Calu3 (cell line): Measurements from ENCODE around the gene ALPP. TPM values are rescaled to one million over a fixed set of nuclear protein-coding genes. Genes with fewer than 3 reads are reported as not detected.
"Not testable (repeated sequence)": the region's sequence is repeated elsewhere in the genome, so short reads cannot be mapped to it uniquely, and the experiment has no call there.

Source experiments
- BruUV-seq: library from RNA; stranded (reverse); fragments of 400-500 nt; replicated peaks from 2 replicates; lab custom pipeline; 2021; lab: Mats Ljungman, UMichigan
- CTCF ChIA-PET: fragments of 300-600 bp; sonication (Branson Sonifier 250); formaldehyde crosslinking; loops from one replicate; lab custom pipeline; 2022; ENCODE audit warnings: antibody characterized with exemption; lab: Charles Lee
- DNase-seq: peaks from one replicate; pipeline ENCODE4 v3.0.0; 2022
- H3K27ac Mint-ChIP-seq: one replicate; pipeline ENCODE4 v1.8.0; 2022; ENCODE audit warnings: mixed read lengths; ENCODE audit not compliant: unreplicated experiment
- H3K27me3 Mint-ChIP-seq: one replicate; pipeline ENCODE4 v1.8.0; 2022; ENCODE audit warnings: mixed read lengths; ENCODE audit not compliant: unreplicated experiment
- H3K36me3 Mint-ChIP-seq: one replicate; pipeline ENCODE4 v1.8.0; 2022; ENCODE audit warnings: mild to moderate bottlenecking, moderate library complexity, mixed read lengths; ENCODE audit not compliant: insufficient read depth, unreplicated experiment
- H3K4me1 Mint-ChIP-seq: one replicate; pipeline ENCODE4 v1.8.0; 2022; ENCODE audit warnings: mild to moderate bottlenecking, low read depth, mixed read lengths; ENCODE audit not compliant: unreplicated experiment
- H3K4me3 Mint-ChIP-seq: one replicate; pipeline ENCODE4 v1.8.0; 2022; ENCODE audit warnings: mild to moderate bottlenecking, low read depth, moderate library complexity, mixed read lengths; ENCODE audit not compliant: unreplicated experiment
- H3K9me3 Mint-ChIP-seq: one replicate; pipeline ENCODE4 v1.8.0; 2022; ENCODE audit warnings: low read depth, mixed read lengths; ENCODE audit not compliant: unreplicated experiment
- intact Hi-C: fragments of 100-400 bp; cut with micrococcal nuclease; formaldehyde crosslinking; loops from one replicate; pipeline ENCODE4 v1.10.0; 2022; ENCODE audit not compliant: unreplicated experiment
- total RNA-seq: library from RNA; stranded (reverse); gene quantifications from 2 replicates; pipeline ENCODE4 v1.2.3, GENCODE V29; 2022
- TF ChIP-seq, protein P1 (sequence below): fragments of 200-600 bp; IDR thresholded peaks from one replicate; pipeline ENCODE4 v1.8.0; 2022; ENCODE audit warnings: antibody characterized with exemption; ENCODE audit not compliant: unreplicated experiment

The ALPP gene
- total RNA-seq, 1 experiment from 2014 or later = not detected

GRCh38 chr2:232353660-232354059 lies 24.9 kb upstream of the ALPP start:
- Mint-ChIP-seq H3K27me3 (peaks cover 11% of the 10 kb centered on the region), H3K27ac (no peak overlapping the region), H3K4me3 (no peak overlapping the region), H3K36me3 (peaks cover 7% of the 10 kb centered on the region), H3K9me3 (no peaks in the 10 kb centered on the region), H3K4me1 (no peaks in the 10 kb centered on the region)
- TF ChIP-seq, protein P1, sequence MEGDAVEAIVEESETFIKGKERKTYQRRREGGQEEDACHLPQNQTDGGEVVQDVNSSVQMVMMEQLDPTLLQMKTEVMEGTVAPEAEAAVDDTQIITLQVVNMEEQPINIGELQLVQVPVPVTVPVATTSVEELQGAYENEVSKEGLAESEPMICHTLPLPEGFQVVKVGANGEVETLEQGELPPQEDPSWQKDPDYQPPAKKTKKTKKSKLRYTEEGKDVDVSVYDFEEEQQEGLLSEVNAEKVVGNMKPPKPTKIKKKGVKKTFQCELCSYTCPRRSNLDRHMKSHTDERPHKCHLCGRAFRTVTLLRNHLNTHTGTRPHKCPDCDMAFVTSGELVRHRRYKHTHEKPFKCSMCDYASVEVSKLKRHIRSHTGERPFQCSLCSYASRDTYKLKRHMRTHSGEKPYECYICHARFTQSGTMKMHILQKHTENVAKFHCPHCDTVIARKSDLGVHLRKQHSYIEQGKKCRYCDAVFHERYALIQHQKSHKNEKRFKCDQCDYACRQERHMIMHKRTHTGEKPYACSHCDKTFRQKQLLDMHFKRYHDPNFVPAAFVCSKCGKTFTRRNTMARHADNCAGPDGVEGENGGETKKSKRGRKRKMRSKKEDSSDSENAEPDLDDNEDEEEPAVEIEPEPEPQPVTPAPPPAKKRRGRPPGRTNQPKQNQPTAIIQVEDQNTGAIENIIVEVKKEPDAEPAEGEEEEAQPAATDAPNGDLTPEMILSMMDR = no peak
- intact Hi-C loops = no loop called here
- CTCF ChIA-PET = no interaction called here
- no peak for DNase-seq
- no TSS peak for BruUV-seq

GRCh38 chr2:232354069-232354468 lies 24.5 kb upstream of the ALPP start:
- Mint-ChIP-seq H3K27me3 (peaks cover 11% of the 10 kb centered on the region), H3K36me3 (peaks cover 7% of the 10 kb centered on the region), H3K27ac (no peak overlapping the region), H3K4me1 (no peaks in the 10 kb centered on the region), H3K4me3 (no peak overlapping the region), H3K9me3 (no peaks in the 10 kb centered on the region)
- BruUV-seq = no TSS peak
- no peak for DNase-seq
- intact Hi-C loops = no loop called here
- TF ChIP-seq, protein P1 = no peak
- CTCF ChIA-PET = no interaction called here

DNA sequence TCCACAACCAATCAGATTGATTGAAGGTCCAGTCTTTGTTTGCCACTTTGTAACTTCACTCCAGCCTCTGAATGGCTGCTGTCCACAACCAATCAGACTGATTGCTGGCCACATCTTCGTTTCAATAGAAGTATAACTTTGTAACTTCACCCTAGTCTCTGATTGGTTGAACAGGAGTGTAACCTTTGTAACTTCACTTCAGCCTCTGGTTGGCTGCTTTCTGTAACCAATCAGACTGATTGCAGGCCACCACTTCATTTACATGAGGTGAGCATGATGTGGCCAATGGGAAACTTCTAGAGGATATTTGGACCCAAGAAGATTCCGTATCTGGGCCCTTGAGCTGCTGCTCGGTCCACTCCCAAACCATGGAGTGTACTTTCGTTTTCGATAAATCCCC lies 16.9 kb upstream of the ALPP start:
- intact Hi-C loops = no loop called here
- TF ChIP-seq, protein P1 = no peak
- no peak for DNase-seq
- Mint-ChIP-seq H3K4me3 (no peak overlapping the region), H3K27ac (no peak overlapping the region), H3K27me3 (peaks cover 4% of the 10 kb centered on the region), H3K36me3 (no peaks in the 10 kb centered on the region), H3K9me3 (no peaks in the 10 kb centered on the region), H3K4me1 (peaks cover 8% of the 10 kb centered on the region)
- CTCF ChIA-PET = interaction anchor here (0.5 kb wide), 1 partner anchor 544 kb away, joined by 3 read pairs; no protein-coding TSS in a partner anchor
- BruUV-seq = no TSS peak

DNA sequence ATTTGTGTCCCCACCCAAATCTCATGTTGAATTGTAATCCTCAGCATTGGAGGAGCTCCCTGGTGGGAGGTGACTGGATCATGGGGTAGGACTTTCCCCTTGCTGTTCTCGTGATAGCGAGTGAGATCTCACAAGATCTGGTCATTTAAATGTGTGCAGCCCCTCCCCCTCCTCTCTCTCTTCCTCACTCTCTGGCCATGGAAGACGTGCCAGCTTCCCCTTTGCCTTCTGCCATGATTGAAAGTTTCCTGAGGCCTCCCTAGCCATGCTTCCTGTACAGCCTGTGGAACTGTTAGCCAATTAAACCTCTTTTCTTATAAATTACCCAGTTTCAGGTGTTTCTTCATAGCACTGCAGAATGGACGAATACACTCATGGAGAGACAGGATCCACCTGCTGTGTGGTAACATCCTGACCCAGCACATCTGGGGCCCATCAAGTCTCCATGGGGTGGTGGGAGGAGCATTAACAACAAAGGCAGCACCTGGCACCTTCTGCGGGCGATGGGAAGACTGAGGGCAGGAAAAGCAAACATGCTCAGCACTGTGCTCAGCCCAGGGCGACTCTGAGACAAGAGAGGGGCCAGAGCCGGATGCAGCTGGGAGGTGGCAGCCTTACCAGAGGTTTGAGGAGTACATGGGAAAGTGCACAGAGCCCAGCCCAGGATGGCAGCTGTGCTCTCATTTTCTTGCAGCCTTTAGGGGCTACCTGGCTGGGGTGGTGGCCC lies 16.2 kb upstream of the ALPP start:
- intact Hi-C loops = no loop called here
- no peak for DNase-seq
- no peak overlapping the region for H3K27ac Mint-ChIP-seq
- H3K9me3 Mint-ChIP-seq = no peaks in the 10 kb centered on the region
- H3K4me3 Mint-ChIP-seq = no peak overlapping the region
- H3K36me3 Mint-ChIP-seq = no peaks in the 10 kb centered on the region
- H3K4me1 Mint-ChIP-seq = peaks cover 8% of the 10 kb centered on the region
- BruUV-seq = no TSS peak
- TF ChIP-seq, protein P1 = no peak
- no peaks in the 10 kb centered on the region for H3K27me3 Mint-ChIP-seq
- CTCF ChIA-PET = interaction anchor here (1.0 kb wide), 1 partner anchor 10 kb away, joined by 3 read pairs; no protein-coding TSS in a partner anchor

DNA sequence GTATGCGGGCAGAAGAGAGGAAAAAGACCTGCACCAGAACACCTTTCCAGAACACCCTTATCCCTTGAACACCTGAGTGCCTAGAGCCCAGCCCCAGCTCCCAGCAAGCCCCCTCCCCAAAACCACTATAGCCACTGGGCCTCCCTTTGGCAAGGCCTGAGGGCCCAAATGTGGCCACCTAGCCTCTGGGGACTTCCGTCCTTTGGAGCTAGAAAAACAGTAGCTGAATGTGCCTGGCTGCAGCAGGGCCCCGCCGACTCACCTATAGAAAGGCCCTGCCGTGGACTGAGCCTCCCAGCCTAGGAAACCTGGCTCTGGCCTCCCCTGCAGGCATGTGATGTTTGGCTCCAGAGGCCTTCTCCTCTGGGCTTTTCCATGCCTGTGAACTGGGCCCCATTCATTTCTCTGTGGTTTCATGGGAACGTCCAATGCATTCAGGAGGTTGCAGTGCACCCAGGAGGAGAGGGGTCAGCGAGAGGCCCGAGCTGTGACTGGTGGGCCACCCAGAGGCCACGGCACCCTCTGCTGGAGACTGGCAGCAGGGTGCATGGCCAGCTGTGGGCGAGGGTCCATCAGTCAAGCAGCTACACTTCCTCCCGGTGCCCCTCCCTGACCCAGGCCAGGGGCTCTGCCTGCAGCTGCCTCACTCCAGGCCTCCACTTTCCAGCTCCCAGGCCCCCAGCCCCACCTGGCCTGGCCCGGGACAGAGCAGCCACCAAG lies 15.3 kb upstream of the ALPP start:
- DNase-seq, H3K27me3 Mint-ChIP-seq, H3K9me3 Mint-ChIP-seq, intact Hi-C loops, H3K36me3 Mint-ChIP-seq, H3K4me3 Mint-ChIP-seq, H3K27ac Mint-ChIP-seq, H3K4me1 Mint-ChIP-seq, BruUV-seq: not testable (repeated sequence)
- CTCF ChIA-PET = interaction anchor here (0.7 to 1.0 kb wide), 2 partner anchors 9 to 82 kb away, joined by 3 to 4 read pairs; no protein-coding TSS in a partner anchor
